Activated CD4-positive, alpha-beta T cell treated with anti-CD3 and anti-CD28 coated beads, Interleukin-2, amount 10 ng/mL, durations not matched to agents 7 days and 5 days (primary cell): ENCODE results near the gene PTPRN2. TPM values are rescaled to one million over a fixed set of nuclear protein-coding genes. Genes with fewer than 3 reads are reported as not detected.
"Not testable (repeated sequence)": the region's sequence is repeated elsewhere in the genome, so short reads cannot be mapped to it uniquely, and the experiment has no call there.

ENCODE experiments used
- CTCF ChIA-PET: fragments of 350-600 bp; sonication (Branson Sonifier 250); formaldehyde crosslinking; loops from one replicate; lab custom pipeline; 2021; ENCODE audit warnings: antibody characterized with exemption; lab: Charles Lee
- POLR2A ChIA-PET: fragments of 350-600 bp; sonication (Branson Sonifier 250); formaldehyde crosslinking; loops from one replicate; lab custom pipeline; 2021; ENCODE audit warnings: antibody characterized with exemption; lab: Charles Lee
- DNase-seq: peaks from one replicate; pipeline ENCODE4 v3.0.0-alpha.2; 2020
- H3K27ac Mint-ChIP-seq: one replicate; pipeline ENCODE4 v1.8.0; 2021; ENCODE audit warnings: mild to moderate bottlenecking, moderate library complexity, mixed read lengths
- H3K27me3 Mint-ChIP-seq: one replicate; pipeline ENCODE4 v1.8.0; 2021; ENCODE audit warnings: mixed read lengths
- H3K36me3 Mint-ChIP-seq: one replicate; pipeline ENCODE4 v1.8.0; 2021; ENCODE audit warnings: low read depth, mixed read lengths
- H3K4me1 Mint-ChIP-seq: one replicate; pipeline ENCODE4 v1.8.0; 2021; ENCODE audit warnings: mixed read lengths
- H3K4me3 Mint-ChIP-seq: one replicate; pipeline ENCODE4 v1.8.0; 2021; ENCODE audit warnings: mild to moderate bottlenecking, moderate library complexity, mixed read lengths
- H3K9me3 Mint-ChIP-seq: one replicate; pipeline ENCODE4 v1.8.0; 2021; ENCODE audit warnings: mixed read lengths
- total RNA-seq, 2 experiments: library from RNA; stranded (reverse); gene quantifications; one replicate each; pipeline ENCODE4 v1.2.3, GENCODE V29; 2021

PTPRN2 gene
- total RNA-seq, 2 experiments from 2014 or later: 2.6 to 2.7 TPM

DNA sequence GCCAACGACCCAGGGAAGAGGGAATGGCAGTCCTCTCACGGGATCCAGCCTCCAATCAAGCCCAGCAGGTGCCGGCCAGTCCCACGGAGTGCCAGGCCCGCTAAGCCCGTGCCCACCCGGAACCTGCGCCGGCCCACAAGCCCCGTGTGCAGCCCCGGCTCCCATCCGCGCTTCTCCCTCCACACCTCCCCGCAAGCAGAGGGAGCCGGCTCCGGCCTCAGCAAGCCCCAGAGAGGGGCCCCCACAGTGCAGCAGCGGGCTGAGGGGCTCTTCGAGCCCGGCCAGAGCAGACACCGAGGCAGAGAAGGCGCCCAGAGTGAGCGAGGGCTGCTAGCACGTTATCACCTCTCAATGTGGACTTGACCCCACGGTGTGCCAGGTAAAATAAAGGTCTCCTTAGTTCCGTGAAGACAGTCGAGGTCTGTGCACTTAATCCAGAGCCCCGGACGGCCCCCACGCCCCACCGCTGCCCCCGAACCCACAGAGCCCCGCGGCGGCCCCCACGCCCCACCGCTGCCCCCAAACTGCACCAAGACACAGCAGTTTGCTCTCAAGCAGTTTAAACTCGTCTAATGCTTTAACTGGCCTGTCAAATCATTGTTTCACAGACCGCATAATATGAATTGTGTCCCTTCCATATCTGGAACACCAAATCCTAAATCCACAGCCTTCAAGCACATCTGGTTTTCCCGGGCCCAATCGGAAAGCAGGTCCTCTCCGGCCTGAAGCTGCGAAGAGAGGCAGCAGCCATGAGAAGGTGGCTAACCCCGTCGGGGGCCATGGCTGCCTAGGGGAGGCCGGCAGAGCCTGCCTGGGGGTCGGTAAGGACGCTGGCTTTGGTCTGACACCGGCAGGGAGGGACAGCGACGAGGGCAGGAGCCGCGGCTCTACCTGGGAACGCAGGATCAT is 307.8 kb downstream of the PTPRN2 start:
- Mint-ChIP-seq H3K36me3 (no peaks in the 10 kb centered on the region), H3K4me3 (no peak overlapping the region), H3K27ac (no peak overlapping the region), H3K4me1 (no peaks in the 10 kb centered on the region), H3K27me3 (no peaks in the 10 kb centered on the region), H3K9me3 (peaks cover under 1% of the 10 kb centered on the region)
- ChIA-PET CTCF (no interaction called here), POLR2A (no interaction called here)
- DNase-seq: no peak

DNA sequence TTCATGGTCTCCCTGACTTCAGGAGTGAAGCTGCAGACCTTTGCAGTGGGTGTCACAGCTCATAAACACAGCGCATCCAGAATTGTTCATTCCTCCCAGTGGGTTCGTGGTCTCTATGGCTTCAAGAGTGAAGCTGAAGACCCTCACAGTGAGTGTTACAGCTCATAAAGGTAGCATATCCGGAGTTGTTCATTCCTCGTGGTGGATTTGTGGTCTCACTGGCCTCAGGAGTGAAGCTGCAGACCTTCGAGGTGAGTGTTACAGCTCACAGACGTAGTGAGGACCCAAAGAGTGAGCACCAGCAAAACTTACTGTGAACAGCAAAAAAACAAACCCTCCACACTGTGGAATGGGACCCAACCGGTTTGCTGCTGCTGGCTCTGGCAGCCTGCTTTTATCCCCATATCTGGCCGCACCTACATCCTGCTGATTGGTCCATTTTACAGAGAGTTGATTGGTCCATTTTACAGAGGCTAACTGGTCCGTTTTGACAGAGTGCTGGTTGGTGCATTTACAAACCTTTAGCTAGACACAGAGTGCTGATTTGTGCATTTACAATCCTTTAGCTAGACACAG is 308.8 kb downstream of the PTPRN2 start:
- H3K4me3 Mint-ChIP-seq: no peak overlapping the region
- H3K36me3 Mint-ChIP-seq: no peaks in the 10 kb centered on the region
- ChIA-PET CTCF (no interaction called here), POLR2A (no interaction called here)
- H3K9me3 Mint-ChIP-seq: no peaks in the 10 kb centered on the region
- H3K27me3 Mint-ChIP-seq: no peaks in the 10 kb centered on the region
- no peaks in the 10 kb centered on the region for H3K4me1 Mint-ChIP-seq
- DNase-seq: no peak
- H3K27ac Mint-ChIP-seq: no peak overlapping the region

DNA sequence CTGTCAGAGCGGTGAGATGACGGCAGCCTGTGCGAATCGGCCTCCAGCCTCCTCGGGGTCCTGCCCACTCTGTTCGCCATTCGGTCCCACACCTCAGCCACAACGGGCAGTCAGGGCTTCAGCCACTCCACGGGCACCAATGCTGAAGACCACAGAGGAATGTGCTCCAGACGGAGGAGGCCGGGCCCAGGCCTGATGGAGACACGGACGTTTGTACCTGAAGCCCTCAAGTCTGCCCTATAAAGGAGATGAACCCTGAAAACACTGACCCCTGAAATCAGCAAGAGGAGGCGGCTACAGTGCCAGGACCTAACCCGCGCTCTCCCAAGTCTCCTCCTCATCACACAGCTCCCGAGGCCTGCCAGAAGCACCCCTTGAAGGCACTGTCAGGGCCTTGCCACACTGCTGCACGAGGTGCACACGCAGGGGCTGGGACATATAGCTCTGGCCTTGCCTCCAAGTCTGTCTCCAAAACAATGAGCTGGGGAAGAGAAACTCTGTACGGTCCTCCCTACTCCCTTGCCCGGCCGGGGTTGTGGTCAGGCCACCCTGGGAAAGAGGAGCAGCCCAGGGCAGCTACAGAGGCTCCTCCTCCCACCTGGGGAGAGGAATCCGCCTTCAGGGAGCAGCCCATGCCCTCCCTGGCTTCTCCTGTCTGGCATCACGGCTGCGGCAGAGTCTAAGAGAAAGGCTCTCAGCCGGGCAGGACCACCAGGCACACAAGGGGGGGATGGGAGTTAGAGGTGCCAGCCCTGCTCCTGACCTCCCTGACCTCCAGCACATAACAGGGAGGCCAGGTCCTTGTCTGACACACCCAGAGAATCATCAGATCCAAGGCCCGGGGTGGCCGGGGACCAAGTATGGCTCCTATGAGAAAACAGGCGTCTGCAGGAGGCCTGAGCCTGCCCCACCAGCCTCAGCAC is 310.1 kb downstream of the PTPRN2 start:
- H3K9me3 Mint-ChIP-seq: no peaks in the 10 kb centered on the region

DNA sequence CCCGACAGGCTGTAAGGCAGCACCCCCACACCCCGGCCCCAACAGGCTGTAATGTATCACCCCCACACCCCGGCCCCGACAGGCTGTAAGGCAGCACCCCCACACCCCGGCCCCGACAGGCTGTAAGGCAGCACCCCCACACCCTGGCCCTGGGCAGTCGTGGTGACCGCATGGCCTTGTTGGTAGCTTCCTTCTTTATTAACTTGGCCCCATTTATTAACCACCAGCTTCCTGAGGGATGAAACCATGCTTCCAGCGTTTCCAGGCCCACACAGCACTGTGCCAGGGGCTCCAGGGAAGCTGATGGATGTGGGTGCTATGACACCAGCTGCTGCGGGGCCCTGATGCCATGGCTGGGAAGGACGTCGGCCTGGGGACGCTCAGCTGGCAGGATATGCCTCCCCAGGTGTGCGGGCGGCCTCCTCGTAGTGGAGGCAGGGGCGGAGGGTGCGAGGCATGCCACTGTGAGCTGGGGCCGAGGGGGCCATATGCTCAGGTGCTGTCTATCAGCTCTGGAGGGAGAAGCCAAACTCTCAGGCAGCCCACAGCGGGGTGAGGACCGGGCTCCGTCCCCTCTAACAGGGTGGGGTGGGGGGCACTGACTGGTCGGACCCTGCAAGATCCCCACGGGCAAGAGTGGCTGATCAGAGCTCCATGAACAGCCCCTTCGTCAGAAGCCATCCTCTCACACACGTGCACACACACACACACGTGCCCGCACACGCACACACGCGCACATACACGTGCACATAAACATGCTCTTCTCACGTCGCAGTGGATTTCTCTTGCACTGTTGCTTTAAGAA is 311.0 kb downstream of the PTPRN2 start:
- H3K27me3 Mint-ChIP-seq: no peaks in the 10 kb centered on the region
- H3K4me1 Mint-ChIP-seq: no peaks in the 10 kb centered on the region
- no peak overlapping the region for H3K27ac Mint-ChIP-seq
- DNase-seq: no peak
- ChIA-PET CTCF (no interaction called here), POLR2A (no interaction called here)
- H3K4me3 Mint-ChIP-seq: no peak overlapping the region
- no peaks in the 10 kb centered on the region for H3K36me3 Mint-ChIP-seq
- no peaks in the 10 kb centered on the region for H3K9me3 Mint-ChIP-seq

More for the DNA sequence above, 310.1 kb downstream of the PTPRN2 start:
- Mint-ChIP-seq H3K36me3 (no peaks in the 10 kb centered on the region), H3K4me1 (no peaks in the 10 kb centered on the region), H3K27me3 (no peaks in the 10 kb centered on the region), H3K4me3 (no peak overlapping the region), H3K27ac (no peak overlapping the region)
- no peak for DNase-seq
- ChIA-PET POLR2A (no interaction called here), CTCF (no interaction called here)

DNA sequence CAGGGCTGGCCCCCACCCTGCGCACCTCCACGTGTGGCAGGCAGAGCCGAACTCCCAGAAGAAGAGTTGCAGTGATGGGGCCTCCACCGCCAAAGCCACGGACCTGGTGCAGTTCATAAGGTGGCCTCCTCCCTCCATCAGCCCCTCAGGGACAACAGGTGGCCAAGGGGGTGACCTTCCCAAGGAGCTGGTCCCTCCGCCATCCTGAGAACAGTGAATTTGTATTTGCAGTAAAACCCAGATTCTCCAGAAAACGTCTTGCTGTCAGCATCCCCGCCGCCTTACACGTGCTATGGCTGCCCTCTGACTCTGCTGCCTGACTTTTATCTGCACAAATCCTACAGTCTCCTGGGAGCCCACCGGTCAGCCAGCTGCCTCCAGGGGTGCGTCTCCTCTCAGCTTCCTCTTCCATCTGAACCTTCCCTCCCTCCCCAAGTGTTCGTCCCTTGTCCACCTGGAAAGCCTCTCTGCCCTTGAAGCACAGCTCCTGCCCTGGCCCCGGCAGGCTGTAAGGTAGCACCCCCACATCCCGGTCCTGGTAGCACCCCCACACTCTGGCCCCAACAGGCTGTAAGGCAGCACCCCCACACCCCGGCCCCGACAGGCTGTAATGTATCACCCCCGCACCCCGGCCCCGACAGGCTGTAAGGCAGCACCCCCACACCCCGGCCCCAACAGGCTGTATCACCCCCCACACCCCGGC is 311.8 kb downstream of the PTPRN2 start:
- ChIA-PET CTCF (no interaction called here), POLR2A (no interaction called here)
- Mint-ChIP-seq H3K9me3 (no peaks in the 10 kb centered on the region), H3K27me3 (no peaks in the 10 kb centered on the region), H3K4me1 (no peaks in the 10 kb centered on the region), H3K4me3 (no peak overlapping the region), H3K36me3 (no peaks in the 10 kb centered on the region), H3K27ac (no peak overlapping the region)
- DNase-seq: no peak

DNA sequence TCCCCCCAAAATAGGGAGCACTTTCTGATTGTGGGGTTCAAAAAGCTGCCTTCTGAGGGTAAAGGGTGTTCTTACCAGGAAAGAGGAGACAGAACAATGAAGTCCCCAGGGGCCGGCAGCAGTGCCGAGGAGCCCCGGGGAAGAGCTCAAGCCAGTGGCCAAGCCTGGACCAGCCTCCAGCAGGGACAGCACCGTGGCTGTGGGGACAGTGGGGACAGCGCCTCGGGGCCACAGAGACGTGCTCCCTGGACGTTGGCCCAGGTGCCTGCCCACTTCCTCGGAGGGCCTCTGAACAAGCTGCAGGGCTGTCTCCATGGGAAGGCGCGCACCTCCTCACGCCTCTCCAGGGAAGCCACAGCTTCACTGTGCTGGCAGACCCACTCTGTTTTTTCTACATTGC is 312.6 kb downstream of the PTPRN2 start:
- no peak for DNase-seq
- Mint-ChIP-seq H3K36me3 (no peaks in the 10 kb centered on the region), H3K4me3 (no peak overlapping the region), H3K9me3 (no peaks in the 10 kb centered on the region), H3K27ac (no peak overlapping the region), H3K27me3 (no peaks in the 10 kb centered on the region), H3K4me1 (no peaks in the 10 kb centered on the region)
- ChIA-PET CTCF (no interaction called here), POLR2A (no interaction called here)

DNA sequence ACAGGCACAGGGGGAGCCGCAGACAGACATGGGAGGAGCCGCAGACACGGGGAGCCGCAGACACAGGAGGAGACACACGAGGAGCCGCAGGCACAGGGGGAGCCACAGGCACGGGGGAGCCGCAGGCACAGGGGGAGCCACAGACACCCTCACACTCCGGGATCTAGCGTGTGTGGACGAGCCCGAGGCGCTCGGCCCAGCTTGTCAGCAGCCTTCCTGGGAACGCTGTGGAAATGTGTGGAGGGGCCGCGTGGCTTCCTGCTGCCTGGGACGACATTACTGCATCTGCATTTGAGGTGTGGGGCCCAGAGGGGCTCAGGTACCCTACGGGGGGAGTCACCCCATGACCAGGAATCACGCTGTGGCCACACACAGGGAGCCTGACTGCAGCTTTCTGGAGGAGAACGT is 313.2 kb downstream of the PTPRN2 start:
- DNase-seq: no peak
- H3K27me3 Mint-ChIP-seq: no peaks in the 10 kb centered on the region
- H3K4me1 Mint-ChIP-seq: no peaks in the 10 kb centered on the region
- H3K36me3 Mint-ChIP-seq: no peaks in the 10 kb centered on the region
- H3K4me3 Mint-ChIP-seq: no peak overlapping the region
- ChIA-PET POLR2A (no interaction called here), CTCF (no interaction called here)
- peaks cover 4% of the 10 kb centered on the region for H3K9me3 Mint-ChIP-seq
- H3K27ac Mint-ChIP-seq: no peak overlapping the region

DNA sequence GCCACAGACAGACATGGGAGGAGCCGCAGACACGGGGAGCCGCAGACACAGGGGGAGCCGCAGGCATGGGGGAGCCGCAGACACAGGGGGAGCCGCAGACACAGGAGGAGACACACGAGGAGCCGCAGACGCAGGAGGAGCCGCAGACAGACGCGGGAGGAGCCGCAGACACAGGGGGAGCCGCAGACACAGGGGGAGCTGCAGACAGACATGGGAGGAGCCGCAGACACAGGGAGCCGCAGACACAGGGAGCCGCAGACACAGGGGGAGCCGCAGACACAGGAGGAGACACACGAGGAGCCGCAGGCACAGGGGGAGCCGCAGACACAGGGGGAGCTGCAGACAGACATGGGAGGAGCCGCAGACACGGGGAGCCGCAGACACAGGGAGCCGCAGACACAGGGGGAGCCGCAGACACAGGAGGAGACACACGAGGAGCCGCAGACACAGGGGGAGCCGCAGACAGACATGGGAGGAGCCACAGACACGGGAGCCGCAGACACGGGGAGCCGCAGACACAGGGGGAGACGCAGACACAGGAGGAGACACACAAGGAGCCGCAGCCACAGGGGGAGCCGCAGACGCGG is 313.8 kb downstream of the PTPRN2 start:
- H3K9me3 Mint-ChIP-seq, POLR2A ChIA-PET, DNase-seq, H3K27me3 Mint-ChIP-seq, H3K4me3 Mint-ChIP-seq, H3K4me1 Mint-ChIP-seq, CTCF ChIA-PET, H3K36me3 Mint-ChIP-seq, H3K27ac Mint-ChIP-seq: not testable (repeated sequence)

DNA sequence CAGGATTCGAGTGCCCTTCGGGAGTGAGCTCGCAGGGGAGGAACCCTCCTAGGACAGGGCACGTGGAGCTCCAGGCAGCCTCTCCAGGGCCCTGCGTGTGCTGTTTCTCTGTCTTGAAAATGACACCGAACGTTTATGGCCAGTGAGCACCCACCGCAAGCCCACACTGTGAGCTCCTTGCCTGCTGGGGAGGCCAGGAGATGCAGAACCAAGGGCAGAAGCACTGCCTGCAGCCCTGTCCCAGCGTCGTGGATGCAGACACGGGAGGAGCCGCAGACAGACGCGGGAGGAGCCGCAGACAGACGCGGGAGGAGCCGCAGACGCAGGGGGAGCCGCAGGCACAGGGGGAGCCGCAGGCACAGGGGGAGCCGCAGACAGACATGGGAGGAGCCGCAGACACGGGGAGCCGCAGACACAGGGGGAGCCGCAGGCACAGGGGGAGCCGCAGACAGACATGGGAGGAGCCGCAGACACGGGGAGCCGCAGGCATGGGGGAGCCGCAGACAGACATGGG is 314.4 kb downstream of the PTPRN2 start:
- Mint-ChIP-seq H3K9me3 (peaks cover 4% of the 10 kb centered on the region), H3K36me3 (no peaks in the 10 kb centered on the region), H3K27ac (no peak overlapping the region), H3K4me3 (no peak overlapping the region), H3K27me3 (no peaks in the 10 kb centered on the region), H3K4me1 (no peaks in the 10 kb centered on the region)
- no peak for DNase-seq
- POLR2A ChIA-PET: no interaction called here
- CTCF ChIA-PET: no interaction called here

DNA sequence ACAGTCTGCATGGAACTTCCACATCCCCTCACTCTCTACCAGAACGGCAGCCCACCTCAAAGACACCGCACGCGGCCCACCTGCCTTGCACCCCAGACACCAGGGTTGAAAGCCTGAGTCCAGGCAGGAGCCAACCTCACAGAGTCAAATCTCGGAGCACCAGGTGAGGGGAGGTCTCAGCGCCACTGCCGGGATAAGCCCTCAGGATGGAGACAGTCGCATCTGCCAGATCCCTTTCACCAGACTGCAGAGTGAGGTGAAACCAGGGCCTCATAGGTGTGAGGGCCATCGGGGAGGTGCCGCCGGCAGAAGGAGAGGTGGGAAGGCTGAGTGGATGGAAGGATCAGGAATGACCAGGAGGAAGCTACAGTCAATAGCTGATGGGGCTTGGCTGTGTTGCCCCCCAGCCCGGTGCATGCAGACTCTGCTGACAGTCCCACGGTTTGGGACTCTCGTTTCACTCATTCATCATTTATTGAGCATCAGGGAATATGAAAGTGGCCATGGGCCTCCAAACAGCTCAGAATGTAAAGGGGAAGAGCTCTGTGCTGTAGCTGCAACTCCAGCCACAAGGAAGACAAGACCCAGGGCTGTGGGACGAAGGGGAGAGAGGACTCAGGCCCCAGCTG is 315.0 kb downstream of the PTPRN2 start:
- Mint-ChIP-seq H3K36me3 (no peaks in the 10 kb centered on the region), H3K4me1 (no peaks in the 10 kb centered on the region), H3K27ac (no peak overlapping the region), H3K9me3 (peaks cover 4% of the 10 kb centered on the region), H3K4me3 (no peak overlapping the region), H3K27me3 (no peaks in the 10 kb centered on the region)
- POLR2A ChIA-PET: no interaction called here
- no peak for DNase-seq
- CTCF ChIA-PET: no interaction called here

DNA sequence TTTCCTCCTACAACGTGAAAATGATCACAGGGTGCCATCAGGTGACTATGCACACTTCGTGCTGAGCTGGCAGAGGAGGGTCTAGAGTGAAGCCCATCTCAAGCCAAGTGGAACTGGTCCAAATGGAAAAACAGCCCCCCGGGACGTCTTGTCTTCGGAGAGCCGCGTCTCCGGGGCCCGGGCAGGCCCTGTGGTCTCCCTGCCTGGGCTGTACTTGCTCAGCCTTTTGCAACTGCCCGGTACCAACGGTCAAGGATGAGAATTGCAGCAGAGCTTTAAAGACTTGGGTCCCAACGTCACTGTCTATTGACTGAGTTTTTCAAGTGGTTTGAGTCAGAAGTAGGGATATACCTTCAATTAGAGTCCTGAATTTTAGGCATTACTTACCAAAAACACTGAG is 315.5 kb downstream of the PTPRN2 start:
- no peaks in the 10 kb centered on the region for H3K4me1 Mint-ChIP-seq

More for the DNA sequence above, 315.5 kb downstream of the PTPRN2 start:
- CTCF ChIA-PET: no interaction called here
- no peak for DNase-seq
- no peaks in the 10 kb centered on the region for H3K27me3 Mint-ChIP-seq
- peaks cover 4% of the 10 kb centered on the region for H3K9me3 Mint-ChIP-seq
- POLR2A ChIA-PET: no interaction called here
- no peaks in the 10 kb centered on the region for H3K36me3 Mint-ChIP-seq
- no peak overlapping the region for H3K27ac Mint-ChIP-seq
- no peak overlapping the region for H3K4me3 Mint-ChIP-seq
